HEK293 (cell line): Measurements from ENCODE around the gene CLINT1.

Source experiments
- PBX3 ChIP-seq: sonication (generic); formaldehyde crosslinking; IDR thresholded peaks from 2 replicates; pipeline ENCODE4 v1.8.1; 2022; ENCODE audit warnings: mild to moderate bottlenecking, moderate library complexity, missing genetic modification reagents
- PRDM4 ChIP-seq: fragments of 450-650 bp; formaldehyde crosslinking; IDR thresholded peaks from 2 replicates; pipeline ENCODE4 v1.5.1; 2017; ENCODE audit warnings: missing biosample characterization, missing genetic modification characterization
- TCF7L2 ChIP-seq: IDR thresholded peaks from 2 replicates; pipeline ENCODE4 v1.6.1; 2011; ENCODE audit warnings: low read depth, mild to moderate bottlenecking, inconsistent platforms, low read length, moderate library complexity, borderline replicate concordance
- ZBTB26 ChIP-seq: fragments of 450-650 bp; formaldehyde crosslinking; optimal IDR thresholded peaks from 2 replicates; pipeline ENCODE3; 2016; ENCODE audit warnings: missing biosample characterization, mild to moderate bottlenecking, missing genetic modification characterization
- ZBTB6 ChIP-seq: fragments of 450-650 bp; formaldehyde crosslinking; IDR thresholded peaks from 2 replicates; pipeline ENCODE4 v1.5.1; 2017; ENCODE audit warnings: missing biosample characterization, missing genetic modification characterization
- ZFP37 ChIP-seq: fragments of 450-650 bp; formaldehyde crosslinking; IDR thresholded peaks from 2 replicates; pipeline ENCODE4 v1.5.1; 2016; ENCODE audit warnings: missing biosample characterization, missing genetic modification characterization
- ZNF146 ChIP-seq: fragments of 450-650 bp; formaldehyde crosslinking; IDR thresholded peaks from 2 replicates; pipeline ENCODE4 v1.5.1; 2016; ENCODE audit warnings: missing biosample characterization, missing genetic modification characterization
- ZNF26 ChIP-seq: fragments of 450-650 bp; formaldehyde crosslinking; IDR thresholded peaks from 2 replicates; pipeline ENCODE4 v1.5.1; 2016; ENCODE audit warnings: missing biosample characterization, missing genetic modification characterization
- ZNF610 ChIP-seq: fragments of 450-650 bp; formaldehyde crosslinking; IDR thresholded peaks from 2 replicates; pipeline ENCODE4 v1.5.1; 2016; ENCODE audit warnings: missing biosample characterization, missing genetic modification characterization, borderline replicate concordance
- ZNF76 ChIP-seq: fragments of 450-650 bp; formaldehyde crosslinking; IDR thresholded peaks from 2 replicates; pipeline ENCODE4; 2016; ENCODE audit warnings: low read depth, missing biosample characterization, missing genetic modification characterization, borderline replicate concordance
- TF ChIP-seq, protein P1 (sequence below): fragments of 450-650 bp; formaldehyde crosslinking; IDR thresholded peaks from 2 replicates; pipeline ENCODE4 v1.5.1; 2016; ENCODE audit warnings: missing biosample characterization, missing genetic modification characterization
- TF ChIP-seq, protein P2 (sequence below): fragments of 450-650 bp; formaldehyde crosslinking; IDR thresholded peaks from 2 replicates; pipeline ENCODE4 v1.5.1; 2016; ENCODE audit warnings: missing biosample characterization, missing genetic modification characterization
- TF ChIP-seq, protein P3 (sequence below): fragments of 450-650 bp; formaldehyde crosslinking; IDR thresholded peaks from 2 replicates; pipeline ENCODE4 v1.5.1; 2016; ENCODE audit warnings: missing biosample characterization, missing genetic modification characterization

DNA sequence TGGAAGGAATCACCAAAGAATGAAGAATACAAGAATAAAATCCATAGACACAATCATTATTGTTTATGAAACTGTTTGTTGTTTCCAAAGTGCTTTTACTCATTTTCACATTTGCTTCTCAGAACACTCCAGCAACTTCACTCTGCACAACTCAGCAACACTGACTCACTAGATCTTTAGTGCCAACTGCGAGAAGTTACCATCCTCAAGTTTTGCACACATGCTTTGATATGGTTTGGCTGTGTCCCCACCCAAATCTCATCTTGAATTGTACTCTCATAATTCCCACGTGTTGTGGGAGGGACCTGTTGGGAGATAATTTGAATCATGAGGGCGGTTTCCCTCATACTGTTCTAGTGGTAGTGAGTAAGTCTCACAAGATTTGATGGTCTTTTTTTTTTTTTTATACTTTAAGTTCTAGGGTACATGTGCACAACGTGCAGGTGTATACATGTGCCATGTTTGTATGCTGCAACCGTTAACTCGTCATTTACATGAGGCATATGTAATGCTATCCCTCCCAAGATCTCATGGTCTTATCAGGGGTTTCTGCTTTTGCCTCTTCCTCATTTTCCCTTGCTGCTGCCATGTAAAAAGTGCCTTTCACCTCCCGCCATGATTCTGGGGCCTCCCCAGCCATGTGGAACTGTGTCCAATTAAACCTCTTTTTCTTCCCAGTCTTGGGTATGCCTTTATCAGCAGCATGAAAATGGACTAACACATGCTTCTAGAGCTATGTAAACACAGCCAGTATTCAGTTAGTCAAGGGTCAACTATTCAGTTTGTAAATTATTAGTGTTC lies 36.9 kb downstream of the CLINT1 start:
- TF ChIP-seq PRDM4 (no peak), ZBTB6 (tag by site-specific recombination) (no peak), PBX3 (no peak), ZNF26 (tag by site-specific recombination) (no peak), ZNF76 (no peak), ZNF610 (tag by site-specific recombination) (no peak), ZNF146 (no peak), ZFP37 (tag by site-specific recombination) (no peak), TCF7L2 (no peak), ZBTB26 (tag by site-specific recombination) (no peak)
- TF ChIP-seq, protein P1, sequence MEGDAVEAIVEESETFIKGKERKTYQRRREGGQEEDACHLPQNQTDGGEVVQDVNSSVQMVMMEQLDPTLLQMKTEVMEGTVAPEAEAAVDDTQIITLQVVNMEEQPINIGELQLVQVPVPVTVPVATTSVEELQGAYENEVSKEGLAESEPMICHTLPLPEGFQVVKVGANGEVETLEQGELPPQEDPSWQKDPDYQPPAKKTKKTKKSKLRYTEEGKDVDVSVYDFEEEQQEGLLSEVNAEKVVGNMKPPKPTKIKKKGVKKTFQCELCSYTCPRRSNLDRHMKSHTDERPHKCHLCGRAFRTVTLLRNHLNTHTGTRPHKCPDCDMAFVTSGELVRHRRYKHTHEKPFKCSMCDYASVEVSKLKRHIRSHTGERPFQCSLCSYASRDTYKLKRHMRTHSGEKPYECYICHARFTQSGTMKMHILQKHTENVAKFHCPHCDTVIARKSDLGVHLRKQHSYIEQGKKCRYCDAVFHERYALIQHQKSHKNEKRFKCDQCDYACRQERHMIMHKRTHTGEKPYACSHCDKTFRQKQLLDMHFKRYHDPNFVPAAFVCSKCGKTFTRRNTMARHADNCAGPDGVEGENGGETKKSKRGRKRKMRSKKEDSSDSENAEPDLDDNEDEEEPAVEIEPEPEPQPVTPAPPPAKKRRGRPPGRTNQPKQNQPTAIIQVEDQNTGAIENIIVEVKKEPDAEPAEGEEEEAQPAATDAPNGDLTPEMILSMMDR: no peak
- TF ChIP-seq, protein P2, sequence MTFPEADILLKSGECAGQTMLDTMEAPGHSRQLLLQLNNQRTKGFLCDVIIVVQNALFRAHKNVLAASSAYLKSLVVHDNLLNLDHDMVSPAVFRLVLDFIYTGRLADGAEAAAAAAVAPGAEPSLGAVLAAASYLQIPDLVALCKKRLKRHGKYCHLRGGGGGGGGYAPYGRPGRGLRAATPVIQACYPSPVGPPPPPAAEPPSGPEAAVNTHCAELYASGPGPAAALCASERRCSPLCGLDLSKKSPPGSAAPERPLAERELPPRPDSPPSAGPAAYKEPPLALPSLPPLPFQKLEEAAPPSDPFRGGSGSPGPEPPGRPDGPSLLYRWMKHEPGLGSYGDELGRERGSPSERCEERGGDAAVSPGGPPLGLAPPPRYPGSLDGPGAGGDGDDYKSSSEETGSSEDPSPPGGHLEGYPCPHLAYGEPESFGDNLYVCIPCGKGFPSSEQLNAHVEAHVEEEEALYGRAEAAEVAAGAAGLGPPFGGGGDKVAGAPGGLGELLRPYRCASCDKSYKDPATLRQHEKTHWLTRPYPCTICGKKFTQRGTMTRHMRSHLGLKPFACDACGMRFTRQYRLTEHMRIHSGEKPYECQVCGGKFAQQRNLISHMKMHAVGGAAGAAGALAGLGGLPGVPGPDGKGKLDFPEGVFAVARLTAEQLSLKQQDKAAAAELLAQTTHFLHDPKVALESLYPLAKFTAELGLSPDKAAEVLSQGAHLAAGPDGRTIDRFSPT (tag by site-specific recombination): no peak
- TF ChIP-seq, protein P3, sequence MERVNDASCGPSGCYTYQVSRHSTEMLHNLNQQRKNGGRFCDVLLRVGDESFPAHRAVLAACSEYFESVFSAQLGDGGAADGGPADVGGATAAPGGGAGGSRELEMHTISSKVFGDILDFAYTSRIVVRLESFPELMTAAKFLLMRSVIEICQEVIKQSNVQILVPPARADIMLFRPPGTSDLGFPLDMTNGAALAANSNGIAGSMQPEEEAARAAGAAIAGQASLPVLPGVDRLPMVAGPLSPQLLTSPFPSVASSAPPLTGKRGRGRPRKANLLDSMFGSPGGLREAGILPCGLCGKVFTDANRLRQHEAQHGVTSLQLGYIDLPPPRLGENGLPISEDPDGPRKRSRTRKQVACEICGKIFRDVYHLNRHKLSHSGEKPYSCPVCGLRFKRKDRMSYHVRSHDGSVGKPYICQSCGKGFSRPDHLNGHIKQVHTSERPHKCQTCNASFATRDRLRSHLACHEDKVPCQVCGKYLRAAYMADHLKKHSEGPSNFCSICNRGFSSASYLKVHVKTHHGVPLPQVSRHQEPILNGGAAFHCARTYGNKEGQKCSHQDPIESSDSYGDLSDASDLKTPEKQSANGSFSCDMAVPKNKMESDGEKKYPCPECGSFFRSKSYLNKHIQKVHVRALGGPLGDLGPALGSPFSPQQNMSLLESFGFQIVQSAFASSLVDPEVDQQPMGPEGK (tag by site-specific recombination): no peak
